Transverse colon (tissue), 3 donors: Measurements from ENCODE around the gene NOPCHAP1.

Experiments used
- CTCF ChIP-seq, 5 experiments: fragments of 200-600 bp in 3 of 5; fragments of 450-650 bp in 2 of 5; sonication (generic) in 3 of 5; IDR thresholded peaks; 1 replicate in 2 of 5; 2 replicates in 3 of 5; pipeline ENCODE4 v1.5.1; 2016 to 2017; ENCODE audit warnings: antibody characterized with exemption in 5 of 5, inconsistent platforms in 3 of 5, mild to moderate bottlenecking in 2 of 5, moderate library complexity in 1 of 5
- POLR2A ChIP-seq: fragments of 450-650 bp; IDR thresholded peaks from one replicate; pipeline ENCODE4 v1.6.1; 2016; ENCODE audit warnings: antibody characterized with exemption, mild to moderate bottlenecking, moderate library complexity

DNA sequence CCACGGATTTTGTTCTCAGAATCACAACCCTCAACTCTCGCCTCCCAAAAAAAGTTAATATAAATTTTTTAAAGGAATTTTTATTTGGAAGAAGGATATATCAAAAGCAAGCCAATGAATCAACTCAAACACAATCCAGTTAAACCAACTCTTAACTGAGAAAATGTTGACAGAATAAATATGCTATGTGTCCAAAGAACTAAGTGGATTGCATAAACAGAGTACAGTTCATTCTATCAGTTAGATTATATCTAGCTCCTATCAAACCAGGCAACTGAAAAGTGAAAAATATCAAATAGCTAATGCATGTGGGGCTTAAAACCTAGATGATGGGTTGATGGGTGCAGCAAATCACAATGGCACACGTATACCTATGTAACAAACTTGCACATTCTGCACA is 44.7 kb upstream of the NOPCHAP1 start:
- TF ChIP-seq POLR2A (no peak), CTCF (IDR thresholded peaks at IDR 0.05) (no peak)
